SIG-M5 (cell line): ENCODE results near the gene B4GALNT3.

ENCODE experiments used
- DNase-seq: peaks from one replicate; lab custom pipeline; 2025; lab: John Stamatoyannopoulos, UW

Gene B4GALNT3

GRCh38 chr12:508795-509194, 49.1 kb downstream of the B4GALNT3 start:
- no peak for DNase-seq

- DNase-seq = no peak
Observed at GRCh38 chr12:509500-509899, 49.8 kb downstream of the B4GALNT3 start.

- DNase-seq = no peak
Observed at GRCh38 chr12:510071-510825, 50.5 kb downstream of the B4GALNT3 start.

- DNase-seq = no peak
Observed at GRCh38 chr12:512933-513332, 53.2 kb downstream of the B4GALNT3 start.

GRCh38 chr12:513446-513845, 53.7 kb downstream of the B4GALNT3 start:
- no peak for DNase-seq

- no peak for DNase-seq
Observed at GRCh38 chr12:517538-517937, 57.8 kb downstream of the B4GALNT3 start.

- no peak for DNase-seq
Observed at GRCh38 chr12:520119-520518, 60.4 kb downstream of the B4GALNT3 start.

- no peak for DNase-seq
Observed at GRCh38 chr12:522692-523378, 63.1 kb downstream of the B4GALNT3 start.

GRCh38 chr12:524167-524951, 64.6 kb downstream of the B4GALNT3 start:
- DNase-seq = no peak

- no peak for DNase-seq
Observed at GRCh38 chr12:526089-526488, 66.3 kb downstream of the B4GALNT3 start.

- no peak for DNase-seq
Observed at GRCh38 chr12:527241-527640, 67.5 kb downstream of the B4GALNT3 start.

GRCh38 chr12:527729-528128, 68.0 kb downstream of the B4GALNT3 start:
- no peak for DNase-seq

- no peak for DNase-seq
Observed at GRCh38 chr12:530308-530707, 70.6 kb downstream of the B4GALNT3 start.

GRCh38 chr12:530821-531220, 71.1 kb downstream of the B4GALNT3 start:
- DNase-seq = no peak

- DNase-seq = no peak
Observed at GRCh38 chr12:531951-532585, 72.3 kb downstream of the B4GALNT3 start.

GRCh38 chr12:532908-533565, 73.3 kb downstream of the B4GALNT3 start:
- DNase-seq = no peak

GRCh38 chr12:533718-534117, 74.0 kb downstream of the B4GALNT3 start:
- DNase-seq = no peak

- DNase-seq = no peak
Observed at GRCh38 chr12:534216-534615, 74.5 kb downstream of the B4GALNT3 start.

- DNase-seq = no peak
Observed at GRCh38 chr12:535396-535795, 75.7 kb downstream of the B4GALNT3 start.

GRCh38 chr12:536751-537245, 77.1 kb downstream of the B4GALNT3 start:
- no peak for DNase-seq

GRCh38 chr12:537772-538171, 78.0 kb downstream of the B4GALNT3 start:
- no peak for DNase-seq
